HG02642 (cell line): ENCODE data around the gene DYNLT3.

Experiments used
- ATAC-seq: cut with Tn5 transposase; IDR thresholded peaks from one replicate; pipeline ENCODE4 v1.9.1; 2021; ENCODE audit warnings: mild to moderate bottlenecking; ENCODE audit not compliant: unreplicated experiment, poor library complexity

The DYNLT3 gene

GRCh38 chrX:37846934-37847732, at the start of gene DYNLT3:
Gene DYNLT3, minus strand, starts transcription at chrX:37847571. Its CDS starts 61 bp downstream, at chrX:37847510.
- ATAC-seq = peak; percentile 100

- ATAC-seq = no peak
Observed at GRCh38 chrX:37896511-37896890, 49.1 kb upstream of the DYNLT3 start.

- ATAC-seq = no peak
Observed at GRCh38 chrX:37895795-37896510, 48.6 kb upstream of the DYNLT3 start.

GRCh38 chrX:37894725-37895124, 47.4 kb upstream of the DYNLT3 start:
- ATAC-seq = no peak

- no peak for ATAC-seq
Observed at GRCh38 chrX:37888010-37888409, 40.6 kb upstream of the DYNLT3 start.

- no peak for ATAC-seq
Observed at GRCh38 chrX:37887347-37887746, 40.0 kb upstream of the DYNLT3 start.

GRCh38 chrX:37883196-37883595, 35.8 kb upstream of the DYNLT3 start:
- no peak for ATAC-seq

- no peak for ATAC-seq
Observed at GRCh38 chrX:37879692-37880091, 32.3 kb upstream of the DYNLT3 start.

- no peak for ATAC-seq
Observed at GRCh38 chrX:37876716-37877115, 29.3 kb upstream of the DYNLT3 start.

GRCh38 chrX:37875675-37876074, 28.3 kb upstream of the DYNLT3 start:
- no peak for ATAC-seq

GRCh38 chrX:37873220-37873619, 25.8 kb upstream of the DYNLT3 start:
- no peak for ATAC-seq

GRCh38 chrX:37872303-37872655, 24.9 kb upstream of the DYNLT3 start:
- ATAC-seq = no peak

GRCh38 chrX:37871626-37872302, 24.4 kb upstream of the DYNLT3 start:
- ATAC-seq = no peak

GRCh38 chrX:37867536-37868153, 20.3 kb upstream of the DYNLT3 start:
- no peak for ATAC-seq

- ATAC-seq = no peak
Observed at GRCh38 chrX:37863728-37864127, 16.4 kb upstream of the DYNLT3 start.

GRCh38 chrX:37862851-37863250, 15.5 kb upstream of the DYNLT3 start:
- ATAC-seq = no peak

GRCh38 chrX:37860721-37861120, 13.3 kb upstream of the DYNLT3 start:
- no peak for ATAC-seq

- ATAC-seq = no peak
Observed at GRCh38 chrX:37854748-37855147, 7.4 kb upstream of the DYNLT3 start.

GRCh38 chrX:37854148-37854547, 6.8 kb upstream of the DYNLT3 start:
- no peak for ATAC-seq

GRCh38 chrX:37847733-37848197, 394 bp upstream of the DYNLT3 start:
- ATAC-seq = peak; percentile 20

- no peak for ATAC-seq
Observed at GRCh38 chrX:37846558-37846933, 825 bp downstream of the DYNLT3 start.
